ENCODE data around the gene ISOC2. TPM values are rescaled to one million over a fixed set of nuclear protein-coding genes. Genes with fewer than 3 reads are reported as not detected.

ISOC2 gene
- total RNA-seq, 2 experiments from 2014 or later = 31.9 to 32.1 TPM

DNA sequence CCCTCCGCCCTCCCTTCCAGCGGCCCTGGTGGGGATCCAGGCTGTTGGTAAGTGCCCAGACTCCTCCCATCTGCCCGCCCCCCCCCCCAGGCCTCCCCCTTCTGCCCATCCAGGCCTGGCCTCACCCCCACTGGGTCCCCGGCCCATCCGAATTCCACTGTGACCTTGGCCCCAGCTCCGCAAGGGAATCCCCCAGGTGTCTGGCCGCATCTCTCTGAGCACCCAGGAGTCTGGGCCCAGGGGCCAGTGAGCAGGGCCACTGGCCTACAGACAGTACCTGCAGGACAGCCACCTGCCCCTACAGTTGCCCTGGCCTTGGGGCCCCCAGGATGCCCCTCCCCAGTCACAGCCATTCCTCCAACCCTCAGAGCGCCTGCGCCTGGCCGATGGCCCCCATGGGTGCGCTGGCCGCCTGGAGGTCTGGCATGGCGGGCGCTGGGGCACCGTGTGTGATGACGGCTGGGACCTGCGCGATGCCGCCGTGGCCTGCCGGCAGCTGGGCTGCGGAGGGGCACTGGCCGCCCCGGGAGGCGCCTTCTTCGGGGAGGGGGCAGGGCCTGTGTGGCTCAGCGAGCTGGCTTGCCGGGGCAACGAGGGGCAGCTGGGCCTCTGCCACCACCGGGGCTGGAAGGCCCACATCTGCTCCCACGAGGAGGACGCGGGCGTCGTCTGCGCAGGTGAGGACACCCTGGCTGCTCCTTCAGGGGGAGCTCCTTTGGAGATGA lies 27.7 kb upstream of the ISOC2 start:
- ChIA-PET CTCF (interaction anchor here (1.3 kb wide), 1 partner anchor 15 kb away, joined by 6 read pairs; no protein-coding TSS in a partner anchor), POLR2A (no interaction called here)
- H3K27me3 Mint-ChIP-seq (ENCODE audit: low read depth) = no peaks in the 10 kb centered on the region
- H3K4me3 Mint-ChIP-seq = no peak overlapping the region
- H3K9me3 Mint-ChIP-seq (ENCODE audit: insufficient read depth) = no peaks in the 10 kb centered on the region
- peaks cover 13% of the 10 kb centered on the region for H3K4me1 Mint-ChIP-seq (ENCODE audit: low read depth)
- no peak overlapping the region for H3K27ac Mint-ChIP-seq
- no peaks in the 10 kb centered on the region for H3K36me3 Mint-ChIP-seq (ENCODE audit: low read depth)
- no peak for ATAC-seq
- no peak for DNase-seq

DNA sequence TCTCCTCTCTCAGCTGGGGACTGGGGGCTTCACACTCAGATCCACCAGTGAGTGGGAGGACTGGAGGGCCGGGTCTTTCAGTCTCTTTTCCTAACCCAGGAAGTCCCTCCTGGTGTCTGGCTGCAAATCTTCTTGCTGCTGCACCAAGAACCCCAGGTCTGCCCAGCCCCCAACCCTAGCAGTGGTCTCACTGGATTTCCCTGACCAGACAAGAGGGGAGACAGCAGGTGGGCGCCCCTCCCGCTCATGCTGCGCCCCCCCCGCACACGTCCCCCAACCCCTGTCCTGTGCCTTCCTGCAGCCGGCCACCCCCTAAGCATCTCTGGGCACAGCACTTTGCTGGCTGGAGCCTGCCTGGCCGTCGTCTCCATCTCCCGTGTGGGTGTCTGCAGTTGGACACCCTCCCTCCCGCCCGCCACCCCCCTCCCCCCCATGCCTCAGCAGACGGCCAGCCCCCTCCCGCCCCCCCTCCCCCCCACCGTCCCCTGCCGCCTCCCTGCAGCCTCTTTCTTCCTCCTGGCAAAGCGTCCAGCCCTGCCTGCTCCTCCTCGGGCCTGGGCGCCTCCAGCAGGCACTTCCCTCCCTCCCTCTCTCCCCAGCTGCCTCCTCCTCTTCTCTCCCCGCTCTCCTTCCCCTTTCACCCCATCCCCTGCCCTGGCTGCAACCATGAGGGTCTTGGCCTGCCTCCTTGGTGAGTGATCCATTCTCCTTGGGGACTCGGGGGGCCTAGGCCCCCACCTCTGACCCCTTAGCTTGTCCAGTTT lies 26.7 kb upstream of the ISOC2 start, which contains the start of gene SSC5D:
Gene SSC5D (plus strand): TSS at position 513 of the 764 bp plus-strand sequence. CDS start 154 bp downstream, at position 667.
- Mint-ChIP-seq H3K9me3 (ENCODE audit: insufficient read depth) (no peaks in the 10 kb centered on the region), H3K27ac (peak within 1 kb of the TSS; percentile 46), H3K36me3 (ENCODE audit: low read depth) (no peaks in the 10 kb centered on the region), H3K4me1 (ENCODE audit: low read depth) (peaks cover 13% of the 10 kb centered on the region), H3K27me3 (ENCODE audit: low read depth) (no peaks in the 10 kb centered on the region), H3K4me3 (peak within 1 kb of the TSS; percentile 8)
- DNase-seq (no peak), ATAC-seq (no peak)
- ChIA-PET CTCF (interaction anchor here (2.8 kb wide), 1 partner anchor 16 kb away, joined by 14 read pairs; no protein-coding TSS in a partner anchor), POLR2A (interaction anchor here (0.9 kb wide), 1 partner anchor 17 kb away, joined by 4 read pairs; no protein-coding TSS in a partner anchor)

DNA sequence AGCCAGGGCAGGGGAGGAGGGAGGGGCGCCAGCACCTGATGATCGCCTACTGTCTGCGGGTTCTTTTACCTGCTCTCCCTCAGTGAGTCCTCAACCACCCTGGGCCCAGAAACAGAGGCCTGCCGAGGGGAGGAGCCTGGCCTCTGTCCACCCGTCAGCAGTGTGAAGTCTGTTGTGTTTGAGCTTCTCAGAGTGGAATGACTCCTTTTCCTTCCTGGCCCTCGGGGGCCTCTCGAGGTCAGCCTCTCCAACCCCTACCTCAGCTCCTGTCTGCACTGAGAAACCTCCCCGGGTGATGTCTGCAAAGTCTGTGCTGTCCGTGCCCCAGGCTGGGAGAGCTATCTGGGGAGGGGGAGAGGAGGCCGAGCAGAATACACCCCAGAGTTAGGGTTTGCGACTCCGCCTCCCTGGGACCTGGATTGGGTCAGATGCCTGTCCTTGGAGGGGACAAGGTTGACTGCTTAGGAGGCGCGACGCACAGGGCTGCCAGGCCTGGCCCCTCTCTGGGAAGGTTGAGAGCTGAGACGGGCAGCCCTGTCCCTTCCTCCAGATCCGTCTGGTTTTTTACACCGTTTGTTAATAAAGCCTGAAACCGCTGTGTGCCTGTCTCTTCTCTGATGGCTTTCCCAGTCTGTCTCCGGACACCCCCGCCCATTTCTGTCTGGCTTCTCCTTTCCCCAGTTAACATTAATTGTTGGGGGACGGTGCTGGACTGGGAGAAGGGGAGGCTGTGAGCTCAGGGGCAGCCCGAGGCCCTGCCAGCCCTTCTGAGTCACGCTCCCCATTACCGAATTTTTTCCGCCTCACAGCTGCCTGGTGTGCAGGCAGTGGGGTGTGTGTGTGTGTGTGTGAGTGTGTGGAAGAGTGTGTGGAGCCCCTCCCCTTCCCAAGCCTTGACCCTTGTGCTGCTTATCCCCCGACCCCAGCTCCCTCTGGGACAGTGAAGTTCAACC lies 25.8 kb upstream of the ISOC2 start:
- CTCF ChIA-PET = interaction anchor here (2.8 kb wide), 1 partner anchor 17 kb away, joined by 14 read pairs; no protein-coding TSS in a partner anchor
- Mint-ChIP-seq H3K4me3 (peak overlapping the region; percentile 8), H3K27me3 (ENCODE audit: low read depth) (no peaks in the 10 kb centered on the region), H3K36me3 (ENCODE audit: low read depth) (no peaks in the 10 kb centered on the region), H3K9me3 (ENCODE audit: insufficient read depth) (no peaks in the 10 kb centered on the region), H3K4me1 (ENCODE audit: low read depth) (peaks cover 13% of the 10 kb centered on the region), H3K27ac (peak overlapping the region; percentile 46)
- ATAC-seq (no peak), DNase-seq (peak; percentile 33)
- POLR2A ChIA-PET = interaction anchor here (0.9 kb wide), 1 partner anchor 16 kb away, joined by 4 read pairs; no protein-coding TSS in a partner anchor

DNA sequence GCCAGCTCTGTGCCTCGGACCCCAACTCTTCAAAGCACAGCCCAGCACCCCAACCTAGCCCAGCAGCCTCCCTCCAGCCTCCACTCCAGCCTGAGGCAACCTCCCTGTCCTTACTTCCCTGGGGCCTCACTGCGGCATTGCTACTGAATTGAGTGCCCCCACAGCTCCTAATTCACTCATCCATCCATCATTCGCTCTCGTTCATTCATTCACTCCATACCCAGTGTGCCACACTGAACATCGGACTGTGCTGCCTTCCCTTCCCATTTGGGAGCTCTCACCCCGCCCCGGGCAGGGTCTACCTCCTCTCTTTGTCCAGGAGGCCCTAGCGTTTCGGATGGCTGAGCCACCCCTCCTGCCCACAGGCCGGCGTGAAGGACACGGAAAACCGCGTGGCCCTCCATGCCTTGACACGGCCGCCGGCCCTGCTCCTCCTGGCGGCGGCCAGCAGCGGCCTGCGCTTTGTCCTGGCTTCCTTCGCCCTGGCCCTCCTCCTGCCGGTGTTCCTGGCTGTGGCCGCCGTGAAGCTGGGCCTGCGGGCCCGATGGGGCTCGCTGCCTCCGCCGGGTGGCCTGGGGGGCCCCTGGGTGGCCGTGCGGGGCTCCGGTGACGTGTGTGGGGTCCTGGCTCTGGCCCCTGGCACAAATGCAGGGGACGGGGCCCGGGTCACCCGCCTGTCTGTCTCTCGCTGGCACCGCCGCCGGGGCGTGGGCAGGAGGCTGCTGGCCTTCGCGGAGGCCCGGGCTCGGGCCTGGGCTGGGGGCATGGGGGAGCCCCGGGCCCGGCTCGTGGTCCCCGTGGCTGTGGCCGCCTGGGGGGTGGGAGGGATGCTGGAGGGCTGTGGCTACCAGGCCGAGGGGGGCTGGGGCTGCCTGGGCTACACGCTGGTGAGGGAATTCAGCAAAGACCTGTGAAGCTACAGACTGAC lies 24.9 kb upstream of the ISOC2 start:
- Mint-ChIP-seq H3K4me3 (peak overlapping the region; percentile 76), H3K27ac (peak overlapping the region; percentile 88), H3K36me3 (ENCODE audit: low read depth) (no peaks in the 10 kb centered on the region), H3K27me3 (ENCODE audit: low read depth) (no peaks in the 10 kb centered on the region), H3K4me1 (ENCODE audit: low read depth) (peaks cover 13% of the 10 kb centered on the region), H3K9me3 (ENCODE audit: insufficient read depth) (no peaks in the 10 kb centered on the region)
- ChIA-PET CTCF (interaction anchor here (1.6 to 2.8 kb wide), 3 partner anchors 9 to 19 kb away, joined by 5 to 14 read pairs (median 9); partner anchors contain the start of gene ZNF628), POLR2A (interaction anchor here (1.9 to 2.3 kb wide), 2 partner anchors 10 to 79 kb away, joined by 5 to 12 read pairs; partner anchors contain the start of genes UBE2S and ZNF628)
- ATAC-seq (no peak), DNase-seq (no peak)

DNA sequence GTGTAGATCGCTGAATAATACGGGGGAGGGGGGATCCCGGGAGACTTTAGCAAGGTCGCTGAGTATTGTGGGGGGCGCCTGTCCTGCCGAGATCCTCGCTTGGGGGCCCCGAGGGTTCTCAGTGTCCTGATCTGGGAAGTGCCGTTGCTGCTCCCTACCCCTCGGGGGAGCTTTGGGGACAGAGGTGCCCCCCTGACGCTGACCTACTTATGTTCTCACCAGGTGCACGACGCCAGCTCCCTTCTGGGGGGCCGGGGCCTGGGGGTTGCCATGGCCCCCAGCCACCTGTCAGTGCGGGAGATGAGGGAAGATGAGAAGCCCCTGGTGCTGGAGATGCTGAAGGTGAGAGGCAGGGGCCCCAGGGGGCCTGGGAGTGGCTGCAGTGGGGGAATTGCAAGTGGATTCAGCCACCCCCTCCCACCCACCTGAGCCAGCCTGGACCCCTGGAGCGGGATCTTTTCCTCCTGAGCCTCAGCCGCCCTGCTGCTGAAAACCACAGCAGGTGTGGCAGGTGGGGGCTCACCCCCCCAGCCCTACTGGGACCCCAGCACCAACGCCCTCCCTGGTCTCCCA lies 24.1 kb upstream of the ISOC2 start:
- ChIA-PET POLR2A (interaction anchor here (0.8 to 2.3 kb wide), 3 partner anchors 9 to 139 kb away, joined by 3 to 12 read pairs (median 5); partner anchors contain the start of genes UBE2S, ZNF628 and ZNF784), CTCF (interaction anchor here (1.3 to 2.8 kb wide), 5 partner anchors 9 to 169 kb away, joined by 3 to 14 read pairs (median 9); partner anchors contain the start of gene ZNF628)
- peak; percentile 21 for ATAC-seq
- Mint-ChIP-seq H3K4me1 (ENCODE audit: low read depth) (peaks cover 13% of the 10 kb centered on the region), H3K36me3 (ENCODE audit: low read depth) (no peaks in the 10 kb centered on the region), H3K27ac (peak overlapping the region; percentile 88), H3K27me3 (ENCODE audit: low read depth) (no peaks in the 10 kb centered on the region), H3K9me3 (ENCODE audit: insufficient read depth) (no peaks in the 10 kb centered on the region), H3K4me3 (peak overlapping the region; percentile 76)
- DNase-seq = no peak

GRCh38 chr19:55484593-55485438 lies 23.4 kb upstream of the ISOC2 start, which contains the start of gene NAT14:
Gene NAT14, plus strand, starts transcription at chr19:55485188. Its CDS starts 521 bp downstream, at chr19:55485709.
- ChIA-PET CTCF (interaction anchor here (1.3 to 1.8 kb wide), 5 partner anchors 8 to 170 kb away, joined by 3 to 9 read pairs (median 5); partner anchors contain the start of gene ZNF628), POLR2A (interaction anchor here (0.6 to 2.3 kb wide), 4 partner anchors 9 to 140 kb away, joined by 3 to 12 read pairs (median 4); partner anchors contain the start of genes UBE2S, ZNF628 and ZNF784)
- peak within 1 kb of the TSS; percentile 88 for H3K27ac Mint-ChIP-seq
- ATAC-seq = peak; percentile 67
- H3K9me3 Mint-ChIP-seq (ENCODE audit: insufficient read depth) = no peaks in the 10 kb centered on the region
- peak within 1 kb of the TSS; percentile 76 for H3K4me3 Mint-ChIP-seq
- peaks cover 16% of the 10 kb centered on the region for H3K4me1 Mint-ChIP-seq (ENCODE audit: low read depth)
- peak; percentile 71 for DNase-seq
- H3K36me3 Mint-ChIP-seq (ENCODE audit: low read depth) = no peaks in the 10 kb centered on the region
- H3K27me3 Mint-ChIP-seq (ENCODE audit: low read depth) = no peaks in the 10 kb centered on the region

DNA sequence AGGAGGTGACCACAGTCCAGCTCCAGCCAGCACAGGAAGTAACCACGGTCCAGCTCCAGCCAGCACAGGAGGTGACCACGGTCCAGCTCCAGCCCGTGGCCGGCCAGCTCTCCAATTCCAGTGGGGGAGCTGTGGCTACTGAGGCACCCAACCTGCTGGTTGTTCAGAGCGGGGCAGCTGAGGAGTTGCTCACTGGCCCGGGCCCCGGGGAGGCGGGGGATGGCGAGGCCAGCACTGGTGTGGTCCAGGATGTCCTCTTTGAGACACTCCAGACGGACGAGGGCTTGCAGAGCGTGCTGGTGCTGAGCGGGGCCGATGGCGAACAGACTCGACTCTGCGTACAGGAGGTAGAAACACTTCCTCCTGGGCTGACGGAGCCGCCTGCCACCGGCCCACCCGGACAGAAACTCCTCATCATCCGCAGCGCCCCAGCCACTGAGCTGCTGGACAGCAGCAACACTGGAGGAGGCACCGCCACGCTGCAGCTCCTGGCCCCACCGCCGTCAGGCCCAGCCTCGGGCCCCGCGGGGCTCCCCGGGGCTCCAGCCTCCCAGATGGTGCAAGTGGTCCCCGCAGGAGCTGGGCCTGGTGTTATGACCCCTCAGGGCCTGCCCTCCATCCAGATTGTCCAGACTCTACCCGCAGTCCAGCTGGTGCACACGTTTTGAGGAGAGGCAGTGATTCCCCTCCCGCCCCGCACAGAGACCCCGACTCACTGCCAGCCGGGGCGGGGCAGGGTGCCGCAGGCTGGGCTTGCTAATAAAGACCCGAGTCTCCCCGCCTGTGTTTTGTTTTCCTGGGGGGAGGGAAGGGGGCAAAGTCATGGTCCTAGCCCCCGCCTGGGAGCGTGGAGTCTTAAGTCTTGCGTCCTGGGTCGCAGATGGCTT lies 22.5 kb upstream of the ISOC2 start:
- Mint-ChIP-seq H3K27me3 (ENCODE audit: low read depth) (no peaks in the 10 kb centered on the region), H3K4me3 (peak overlapping the region; percentile 76), H3K9me3 (ENCODE audit: insufficient read depth) (no peaks in the 10 kb centered on the region), H3K27ac (no peak overlapping the region), H3K4me1 (ENCODE audit: low read depth) (peaks cover 24% of the 10 kb centered on the region), H3K36me3 (ENCODE audit: low read depth) (no peaks in the 10 kb centered on the region)
- ChIA-PET POLR2A (interaction anchor here (2.3 kb wide), 1 partner anchor 77 kb away, joined by 5 read pairs; the partner anchor contains the start of gene UBE2S), CTCF (interaction anchor here (1.3 to 1.6 kb wide), 4 partner anchors 7 to 170 kb away, joined by 3 to 9 read pairs (median 4); partner anchors contain the start of gene ZNF628)
- DNase-seq (no peak), ATAC-seq (no peak)

DNA sequence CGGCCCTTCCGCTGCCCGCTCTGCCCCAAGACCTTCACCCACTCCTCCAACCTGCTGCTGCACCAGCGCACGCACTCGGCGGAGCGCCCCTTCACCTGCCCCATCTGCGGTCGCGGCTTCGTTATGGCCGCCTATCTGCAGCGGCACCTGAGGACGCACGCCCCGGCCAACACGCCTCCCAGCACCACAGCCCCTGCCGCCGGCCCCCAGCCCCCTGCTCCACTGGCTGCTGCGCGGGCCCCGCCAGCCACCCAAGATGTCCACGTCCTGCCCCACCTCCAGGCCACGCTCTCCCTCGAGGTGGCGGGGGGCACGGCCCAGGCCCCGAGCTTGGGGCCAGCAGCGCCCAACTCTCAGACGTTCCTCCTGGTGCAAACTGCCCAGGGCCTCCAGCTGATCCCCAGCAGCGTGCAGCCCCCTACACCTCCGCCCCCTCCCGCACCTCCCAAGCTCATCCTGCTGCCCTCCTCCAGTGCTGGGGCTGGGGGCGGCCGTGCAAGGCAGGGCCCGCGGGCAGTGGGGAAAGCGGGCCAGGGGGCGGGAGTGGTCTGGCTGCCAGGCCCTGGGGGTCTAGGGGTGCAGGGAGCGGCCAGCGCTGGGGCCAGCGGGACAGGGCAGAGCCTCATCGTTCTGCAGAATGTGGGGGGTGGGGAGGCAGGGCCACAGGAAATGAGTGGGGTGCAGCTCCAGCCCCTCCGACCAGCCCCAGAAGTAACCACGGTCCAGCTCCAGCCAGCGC lies 21.7 kb upstream of the ISOC2 start:
- CTCF ChIA-PET = interaction anchor here (1.4 kb wide), 1 partner anchor 12 kb away, joined by 3 read pairs; no protein-coding TSS in a partner anchor
- Mint-ChIP-seq H3K27me3 (ENCODE audit: low read depth) (no peaks in the 10 kb centered on the region), H3K27ac (no peak overlapping the region), H3K4me3 (no peak overlapping the region), H3K9me3 (ENCODE audit: insufficient read depth) (no peaks in the 10 kb centered on the region), H3K36me3 (ENCODE audit: low read depth) (peaks cover 2% of the 10 kb centered on the region), H3K4me1 (ENCODE audit: low read depth) (peaks cover 32% of the 10 kb centered on the region)
- POLR2A ChIA-PET = no interaction called here
- ATAC-seq = no peak
- no peak for DNase-seq

Data from activated CD8-positive, alpha-beta T cell treated with anti-CD3 and anti-CD28 coated beads, Interleukin-2, amount 10 ng/mL, durations not matched to agents 7 days and 5 days (primary cell).